GM12872 (cell line): Measurements from ENCODE around the gene UBE2Z.

Experiments
- CTCF ChIP-seq: IDR thresholded peaks from 3 replicates; pipeline ENCODE4 v1.5.1; 2011; ENCODE audit warnings: low read depth, mild to moderate bottlenecking, low read length, moderate library complexity; ENCODE audit not compliant: insufficient read depth

The UBE2Z gene

GRCh38 chr17:48951572-48951971, 43.4 kb downstream of the UBE2Z start:
- TF ChIP-seq CTCF = no peak

GRCh38 chr17:48952904-48953303, 44.7 kb downstream of the UBE2Z start:
- TF ChIP-seq CTCF = no peak

GRCh38 chr17:48954300-48954755, 46.1 kb downstream of the UBE2Z start:
- 0 out of 3 replicates have a peak, but pooled peaks have one; percentile 37 for TF ChIP-seq CTCF

GRCh38 chr17:48960834-48961515, 52.8 kb downstream of the UBE2Z start:
- TF ChIP-seq CTCF = no peak

- TF ChIP-seq CTCF = no peak
Observed at GRCh38 chr17:48961516-48962233, 53.5 kb downstream of the UBE2Z start.

- TF ChIP-seq CTCF = no peak
Observed at GRCh38 chr17:48970224-48970623, 62.0 kb downstream of the UBE2Z start.

- TF ChIP-seq CTCF = no peak
Observed at GRCh38 chr17:48970865-48971687, 62.9 kb downstream of the UBE2Z start.
